T-helper 1 cell treated with Interleukin-12 subunit alpha and Interleukin-12 subunit beta and Interleukin-4 antibody, amounts not matched to agents 30 ng/mL and 1 ng/mL, for 36 hours (primary cell): ENCODE measurements around the gene ZNF497. TPM values are rescaled to one million over a fixed set of nuclear protein-coding genes. Genes with fewer than 3 reads are reported as not detected.

Experiments
- intact Hi-C: fragments of 100-400 bp; cut with micrococcal nuclease; formaldehyde crosslinking; loops from one replicate; pipeline ENCODE4 v1.15.1; 2024
- total RNA-seq: library from RNA; stranded (reverse); gene quantifications from 2 replicates; pipeline ENCODE4 v1.2.3, GENCODE V29; 2022

Gene ZNF497
- total RNA-seq, 1 donor from 2014 or later, result 0.64 TPM

- intact Hi-C loops, result no loop called here
Measured at GRCh38 chr19:58372311-58373133, 10.0 kb upstream of the ZNF497 start.

GRCh38 chr19:58368561-58369360 lies 6.2 kb upstream of the ZNF497 start:
- intact Hi-C loops, result no loop called here

- intact Hi-C loops, result no loop called here
Measured at GRCh38 chr19:58367698-58368454, 5.3 kb upstream of the ZNF497 start.

- intact Hi-C loops, result no loop called here
Measured at GRCh38 chr19:58366585-58367430, 4.3 kb upstream of the ZNF497 start.

- intact Hi-C loops, result no loop called here
Measured at GRCh38 chr19:58364146-58364545, 1.6 kb upstream of the ZNF497 start.

GRCh38 chr19:58361900-58362271 lies 665 bp downstream of the ZNF497 start:
- intact Hi-C loops, result loop anchor here (1.0 kb wide), 12 partner anchors 15 to 182 kb away; partner anchors contain the start of genes ERVK3-1, RPS5, TRIM28 and ZBTB45

GRCh38 chr19:58357481-58358145 lies 4.9 kb downstream of the ZNF497 start:
- intact Hi-C loops, result no loop called here

- intact Hi-C loops, result loop anchor here (1.0 kb wide), 1 partner anchor 10 kb away; no protein-coding TSS in a partner anchor
Measured at GRCh38 chr19:58356766-58357480, 5.6 kb downstream of the ZNF497 start.

GRCh38 chr19:58355908-58356765 lies 6.4 kb downstream of the ZNF497 start:
- intact Hi-C loops, result loop anchor here (1.0 kb wide), 1 partner anchor 9 kb away; no protein-coding TSS in a partner anchor

GRCh38 chr19:58355215-58355796 lies 7.2 kb downstream of the ZNF497 start:
- intact Hi-C loops, result no loop called here

GRCh38 chr19:58354478-58355030 lies 8.0 kb downstream of the ZNF497 start:
- intact Hi-C loops, result no loop called here

- intact Hi-C loops, result loop anchor here (1.0 kb wide), 1 partner anchor 25 kb away; no protein-coding TSS in a partner anchor
Measured at GRCh38 chr19:58353717-58354477, 8.7 kb downstream of the ZNF497 start.

- intact Hi-C loops, result loop anchor here (1.0 kb wide), 1 partner anchor 24 kb away; no protein-coding TSS in a partner anchor
Measured at GRCh38 chr19:58352760-58353671, 9.5 kb downstream of the ZNF497 start, which contains the start of gene A1BG. Gene A1BG (minus strand): TSS chr19:58353492. CDS start chr19:58353437, 55 bp downstream.

- intact Hi-C loops, result no loop called here
Measured at GRCh38 chr19:58351990-58352755, 10.4 kb downstream of the ZNF497 start.

GRCh38 chr19:58351558-58351878 lies 11.0 kb downstream of the ZNF497 start:
- intact Hi-C loops, result no loop called here
